ENCODE results near the gene PPFIA4.
"Not testable (repeated sequence)": the region's sequence is repeated elsewhere in the genome, so short reads cannot be mapped to it uniquely, and the experiment has no call there.

The PPFIA4 gene

GRCh38 chr1:203017692-203018091 is 8.6 kb upstream of the PPFIA4 start:
- in situ Hi-C loops (cut with MboI; ENCODE audit: low sequenced_read_pairs, unreplicated experiment), result no loop called here
- no peak for DNase-seq (ENCODE audit: low spot score)
- no peak for TF ChIP-seq CTCF (IDR thresholded peaks at IDR 0.05; ENCODE audit: borderline replicate concordance, control extremely low read depth, extremely low read depth, insufficient read depth, missing control alignments)

- DNase-seq (ENCODE audit: low spot score); in situ Hi-C loops (cut with MboI; ENCODE audit: low sequenced_read_pairs, unreplicated experiment): not testable (repeated sequence)
These were observed 3.4 kb upstream of the PPFIA4 start for GRCh38 chr1:203022855-203023254.

GRCh38 chr1:203025686-203026030 is 633 bp upstream of the PPFIA4 start:
- DNase-seq (ENCODE audit: low spot score), result no peak
- TF ChIP-seq CTCF (IDR thresholded peaks at IDR 0.05; ENCODE audit: borderline replicate concordance, control extremely low read depth, extremely low read depth, insufficient read depth, missing control alignments), result no peak
- in situ Hi-C loops (cut with MboI; ENCODE audit: low sequenced_read_pairs, unreplicated experiment), result no loop called here

GRCh38 chr1:203026666-203027663 is 674 bp downstream of the PPFIA4 start:
- DNase-seq (ENCODE audit: low spot score), result peak; percentile 27
- in situ Hi-C loops (cut with MboI; ENCODE audit: low sequenced_read_pairs, unreplicated experiment), result no loop called here
- no peak for TF ChIP-seq CTCF (IDR thresholded peaks at IDR 0.05; ENCODE audit: borderline replicate concordance, control extremely low read depth, extremely low read depth, insufficient read depth, missing control alignments)

GRCh38 chr1:203028067-203028783 is 1.9 kb downstream of the PPFIA4 start:
- DNase-seq (ENCODE audit: low spot score), result no peak
- in situ Hi-C loops (cut with MboI; ENCODE audit: low sequenced_read_pairs, unreplicated experiment), result no loop called here
- no peak for TF ChIP-seq CTCF (IDR thresholded peaks at IDR 0.05; ENCODE audit: borderline replicate concordance, control extremely low read depth, extremely low read depth, insufficient read depth, missing control alignments)

GRCh38 chr1:203028784-203029553 is 2.7 kb downstream of the PPFIA4 start:
- in situ Hi-C loops (cut with MboI; ENCODE audit: low sequenced_read_pairs, unreplicated experiment), result no loop called here
- DNase-seq (ENCODE audit: low spot score), result no peak
- TF ChIP-seq CTCF (IDR thresholded peaks at IDR 0.05; ENCODE audit: borderline replicate concordance, control extremely low read depth, extremely low read depth, insufficient read depth, missing control alignments), result no peak

All from GM13976 (cell line).